ENCODE data around the gene CHD2. TPM values are rescaled to one million over a fixed set of nuclear protein-coding genes. Genes with fewer than 3 reads are reported as not detected.
"Not testable (repeated sequence)": the region's sequence is repeated elsewhere in the genome, so short reads cannot be mapped to it uniquely, and the experiment has no call there.

The CHD2 gene
- total RNA-seq, 1 donor, result 947 TPM

DNA sequence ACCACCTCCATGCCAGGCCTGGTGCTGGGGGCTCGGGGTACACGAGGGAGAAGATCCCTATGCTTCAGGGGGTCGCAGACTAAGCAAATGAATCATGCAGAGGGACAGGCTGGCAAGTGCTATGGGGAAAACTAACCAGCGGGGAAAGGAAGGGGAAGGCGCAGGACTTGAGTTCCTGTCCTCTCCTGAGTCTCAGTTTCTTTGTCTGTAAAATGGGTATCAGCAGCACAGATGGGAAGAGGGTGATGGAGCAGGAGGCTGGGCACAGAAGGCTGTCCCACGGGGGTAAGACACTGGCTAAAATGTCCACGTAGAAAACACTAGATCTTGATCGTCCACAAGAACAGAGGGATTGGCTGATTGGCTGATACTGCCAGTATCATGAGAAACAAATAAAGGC is 149.1 kb downstream of the CHD2 start:
- H3K9me3 ChIP-seq (ENCODE audit: low read depth, low read length), result no peaks in the 10 kb centered on the region
- H3K27me3 ChIP-seq (ENCODE audit: insufficient read depth, low read length), result no peaks in the 10 kb centered on the region
- peaks cover 20% of the 10 kb centered on the region for H3K4me1 ChIP-seq (ENCODE audit: insufficient read depth, low read length)
- no peak overlapping the region for H3K4me3 ChIP-seq (ENCODE audit: low read length)

DNA sequence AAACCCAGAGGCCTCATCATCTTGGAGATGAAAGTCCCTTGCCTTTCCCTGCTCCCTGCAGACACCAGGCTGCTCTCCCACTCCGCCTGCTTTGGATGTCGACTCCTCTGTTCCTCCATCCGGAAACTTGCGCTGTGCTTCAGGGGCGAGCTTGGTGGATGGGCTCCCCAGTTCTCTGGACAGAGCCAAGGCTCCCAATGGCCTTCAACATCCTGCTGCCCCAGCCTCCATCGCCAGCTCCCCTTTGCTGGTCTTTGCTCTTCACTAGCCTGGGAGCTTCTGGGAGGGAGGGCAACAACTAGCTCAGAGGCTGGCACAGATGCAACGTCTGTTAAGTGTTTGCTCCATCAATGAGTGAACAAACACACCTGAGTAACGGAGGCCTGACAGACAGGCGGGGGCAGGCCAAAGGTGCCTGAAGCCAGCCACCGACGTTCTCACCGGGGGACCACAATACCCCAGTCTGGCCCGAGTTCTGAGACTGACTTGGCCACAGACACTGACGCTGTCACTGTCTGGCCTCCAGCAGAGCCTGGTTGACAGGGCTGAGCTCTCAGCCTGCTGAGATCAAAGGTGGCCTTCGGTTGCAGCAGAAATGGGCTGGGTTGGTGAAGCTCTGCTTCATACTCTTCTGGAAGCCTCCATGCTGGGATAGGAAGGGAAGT is 149.9 kb downstream of the CHD2 start:
- H3K9me3 ChIP-seq (ENCODE audit: low read depth, low read length), result no peaks in the 10 kb centered on the region
- no peak overlapping the region for H3K4me3 ChIP-seq (ENCODE audit: low read length)
- H3K27me3 ChIP-seq (ENCODE audit: insufficient read depth, low read length), result no peaks in the 10 kb centered on the region
- peaks cover 20% of the 10 kb centered on the region for H3K4me1 ChIP-seq (ENCODE audit: insufficient read depth, low read length)

DNA sequence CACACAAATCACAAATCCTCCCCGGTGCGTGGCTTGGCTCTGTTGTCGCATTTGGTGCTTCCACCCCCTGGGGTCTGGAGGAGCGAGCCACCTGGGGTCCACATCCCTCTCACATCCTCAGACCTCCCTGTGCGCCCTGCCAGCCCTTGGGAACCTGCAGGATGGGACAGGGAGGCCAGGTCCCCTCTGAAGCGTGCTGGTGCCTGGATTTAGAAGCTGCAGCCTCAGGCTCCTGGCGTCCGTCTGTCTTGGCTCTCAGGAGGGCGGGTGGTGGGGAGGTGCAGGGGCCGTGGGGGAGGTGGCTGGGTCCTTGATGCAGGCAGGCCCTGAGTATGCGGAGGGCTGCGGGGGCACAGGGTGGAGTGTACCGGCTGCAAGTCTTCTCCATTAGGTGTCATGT is 150.5 kb downstream of the CHD2 start:
- Histone ChIP-seq H3K9me3 (ENCODE audit: low read depth, low read length) (no peaks in the 10 kb centered on the region), H3K27me3 (ENCODE audit: insufficient read depth, low read length) (no peaks in the 10 kb centered on the region), H3K4me3 (ENCODE audit: low read length) (no peak overlapping the region), H3K4me1 (ENCODE audit: insufficient read depth, low read length) (peaks cover 20% of the 10 kb centered on the region)

DNA sequence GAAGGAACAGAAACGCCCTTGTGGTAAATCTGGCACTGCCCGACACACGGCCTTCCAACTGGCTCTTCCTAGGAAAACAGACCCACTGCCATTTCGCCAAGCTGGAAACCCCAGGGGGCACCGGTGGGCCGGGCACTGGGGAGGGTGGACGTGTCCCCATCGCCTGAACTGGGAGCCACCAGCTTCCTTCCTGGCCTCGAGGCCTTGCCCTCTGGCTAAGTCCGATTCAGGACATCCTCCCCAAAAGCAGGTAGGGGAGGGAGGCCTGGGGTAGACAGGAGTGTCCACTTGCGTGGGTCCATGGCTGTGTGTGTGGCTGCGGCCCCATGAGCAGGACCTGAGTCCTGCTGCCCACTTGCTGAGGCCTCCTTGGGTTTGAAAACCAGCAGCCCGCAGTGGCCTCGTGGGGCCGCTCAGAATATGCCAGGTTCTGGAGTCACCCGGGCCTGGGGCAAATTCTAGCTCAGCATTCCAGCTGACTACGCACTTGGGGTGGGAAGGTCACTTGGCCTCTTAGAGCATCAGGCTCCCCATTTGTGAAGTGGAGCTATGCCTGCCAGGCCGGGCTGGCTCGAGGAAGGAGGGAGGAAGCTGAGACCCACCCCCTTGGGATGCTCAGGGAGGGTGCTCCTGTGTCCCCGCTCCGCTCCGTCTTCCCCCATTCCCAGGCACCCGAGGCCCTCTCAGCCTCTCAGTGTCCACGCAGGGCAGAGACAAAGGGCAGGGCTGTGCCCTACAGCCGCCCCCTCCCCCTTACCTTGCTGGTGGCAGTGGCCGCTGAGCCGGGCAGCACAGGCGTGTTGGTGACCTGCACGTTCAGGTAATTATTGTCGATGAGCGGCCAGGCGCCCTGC is 151.3 kb downstream of the CHD2 start:
- H3K27me3 ChIP-seq (ENCODE audit: insufficient read depth, low read length), result no peaks in the 10 kb centered on the region
- H3K4me3 ChIP-seq (ENCODE audit: low read length), result no peak overlapping the region
- H3K4me1 ChIP-seq (ENCODE audit: insufficient read depth, low read length), result peaks cover 20% of the 10 kb centered on the region
- H3K9me3 ChIP-seq (ENCODE audit: low read depth, low read length), result no peaks in the 10 kb centered on the region

DNA sequence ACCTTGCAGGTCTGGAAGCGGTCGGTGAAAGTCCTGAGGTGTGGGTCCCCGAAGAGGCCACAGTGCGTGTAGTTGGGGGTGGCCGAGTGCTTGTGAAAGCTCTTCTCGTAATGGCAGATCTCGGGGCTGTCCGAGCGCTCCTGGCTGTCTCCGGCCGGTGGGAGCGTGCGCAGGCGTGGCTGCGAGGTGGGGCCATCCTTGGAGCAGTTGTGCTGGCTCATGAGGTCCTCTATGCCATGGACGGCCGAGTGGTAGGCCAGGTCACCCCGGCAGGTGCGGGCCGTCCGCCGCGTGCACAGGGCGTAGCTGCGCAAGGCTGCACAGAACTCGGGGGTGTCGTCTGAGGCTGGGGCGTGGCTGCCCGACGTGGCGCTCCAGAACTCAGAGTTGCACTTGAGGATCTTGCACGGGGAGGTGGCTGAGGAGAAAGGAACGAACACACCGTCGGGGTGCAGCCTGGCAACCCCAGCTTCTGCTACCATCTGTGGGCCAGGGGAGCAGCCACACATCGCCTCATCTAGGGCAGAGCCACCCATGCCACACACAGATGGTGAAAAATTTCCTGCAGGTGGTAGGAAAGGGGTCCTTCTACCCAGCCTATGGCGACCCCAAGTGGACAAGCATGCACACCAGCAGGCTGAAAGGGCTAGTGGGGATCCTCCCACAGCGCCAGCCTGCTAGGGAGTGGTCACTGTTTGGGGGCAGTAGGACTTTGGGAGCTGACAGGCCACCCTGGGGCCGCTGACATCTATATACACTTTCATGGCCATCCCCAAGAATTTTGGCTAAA is 152.2 kb downstream of the CHD2 start:
- no peaks in the 10 kb centered on the region for H3K9me3 ChIP-seq (ENCODE audit: low read depth, low read length)
- H3K27me3 ChIP-seq (ENCODE audit: insufficient read depth, low read length), result no peaks in the 10 kb centered on the region
- no peak overlapping the region for H3K4me3 ChIP-seq (ENCODE audit: low read length)
- peaks cover 14% of the 10 kb centered on the region for H3K4me1 ChIP-seq (ENCODE audit: insufficient read depth, low read length)

DNA sequence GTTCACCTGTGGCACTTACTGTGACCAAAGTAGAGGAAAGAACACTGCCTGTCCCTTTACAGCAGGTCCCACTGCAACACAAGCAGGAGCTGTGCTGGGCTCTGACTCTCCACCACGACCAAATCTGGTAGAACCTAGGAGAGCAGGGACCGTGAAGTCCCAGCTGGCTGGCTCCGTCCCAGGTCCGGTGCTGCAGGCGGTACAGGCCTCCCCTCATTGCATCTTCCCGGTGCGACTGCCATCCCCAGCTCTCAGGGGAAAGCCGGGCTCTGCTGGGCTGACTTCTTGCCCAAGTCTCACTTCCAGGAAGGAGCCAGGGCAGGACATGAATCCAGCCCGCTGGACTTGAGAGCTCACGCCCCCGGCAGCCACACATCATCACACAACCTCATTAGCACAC is 155.1 kb downstream of the CHD2 start:
- no peaks in the 10 kb centered on the region for H3K27me3 ChIP-seq (ENCODE audit: insufficient read depth, low read length)
- no peaks in the 10 kb centered on the region for H3K9me3 ChIP-seq (ENCODE audit: low read depth, low read length)
- no peak overlapping the region for H3K4me3 ChIP-seq (ENCODE audit: low read length)
- no peaks in the 10 kb centered on the region for H3K4me1 ChIP-seq (ENCODE audit: insufficient read depth, low read length)

DNA sequence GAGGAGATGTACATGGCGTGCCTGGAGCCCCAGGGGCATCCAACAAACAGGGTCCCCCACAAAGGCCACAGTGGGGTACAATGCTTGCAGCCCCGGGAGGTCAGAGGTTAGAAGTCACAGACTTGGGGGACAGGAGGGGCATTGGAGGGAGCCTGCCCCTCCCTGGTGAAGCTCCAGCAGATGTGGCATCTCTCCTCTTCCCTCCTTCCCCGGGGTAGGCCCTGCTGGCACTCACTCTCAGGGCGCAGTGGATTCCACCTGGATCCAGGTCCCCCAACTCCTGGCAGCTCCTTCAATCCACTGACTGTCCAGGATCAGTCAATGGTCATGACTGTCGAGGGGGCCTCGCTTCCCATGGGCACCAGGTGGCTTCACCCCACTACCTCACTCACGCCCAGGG is 156.7 kb downstream of the CHD2 start:
- Histone ChIP-seq H3K27me3 (ENCODE audit: insufficient read depth, low read length) (no peaks in the 10 kb centered on the region), H3K9me3 (ENCODE audit: low read depth, low read length) (no peaks in the 10 kb centered on the region), H3K4me1 (ENCODE audit: insufficient read depth, low read length) (no peaks in the 10 kb centered on the region), H3K4me3 (ENCODE audit: low read length) (no peak overlapping the region)

DNA sequence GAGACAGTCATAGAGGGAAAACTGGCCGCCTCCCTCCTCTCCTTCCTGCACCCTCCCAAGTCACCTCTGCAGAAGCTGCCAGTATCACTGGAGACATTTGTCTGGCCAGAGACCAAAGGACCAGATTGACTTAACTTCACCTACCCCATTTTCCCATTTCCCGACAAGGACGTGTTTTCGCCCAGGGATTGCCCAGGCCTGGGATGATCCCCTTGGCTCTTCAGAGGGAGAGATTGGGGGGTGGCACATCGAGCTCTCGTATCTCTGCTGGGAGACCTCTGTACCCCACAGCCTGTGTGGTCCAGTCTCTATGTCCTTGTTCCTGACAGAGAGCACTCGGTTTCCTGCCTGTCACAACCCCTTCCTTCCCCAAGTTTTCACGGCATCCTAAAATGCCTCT is 157.5 kb downstream of the CHD2 start:
- no peaks in the 10 kb centered on the region for H3K4me1 ChIP-seq (ENCODE audit: insufficient read depth, low read length)
- H3K27me3 ChIP-seq (ENCODE audit: insufficient read depth, low read length), result no peaks in the 10 kb centered on the region
- H3K9me3 ChIP-seq (ENCODE audit: low read depth, low read length), result no peaks in the 10 kb centered on the region
- no peak overlapping the region for H3K4me3 ChIP-seq (ENCODE audit: low read length)

DNA sequence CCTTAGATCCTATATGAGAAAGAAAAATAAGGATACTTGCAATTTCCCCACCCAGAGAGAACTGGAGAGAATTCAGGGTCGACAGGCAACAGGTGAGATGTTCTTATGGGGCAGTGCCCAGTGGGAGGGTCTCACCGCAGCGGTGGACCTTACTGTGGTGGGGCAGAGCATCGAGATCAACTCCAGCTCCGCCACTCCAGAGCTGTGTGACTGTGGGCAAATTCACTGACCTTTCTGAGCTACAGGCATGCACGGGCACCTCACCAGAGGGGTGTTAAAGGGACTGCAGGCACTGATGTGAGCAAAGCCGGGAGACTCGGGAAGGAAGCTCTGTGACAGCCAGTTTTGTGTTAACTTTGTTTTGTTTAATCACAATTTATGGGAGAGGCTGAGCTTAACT is 158.0 kb downstream of the CHD2 start:
- Histone ChIP-seq H3K4me1 (ENCODE audit: insufficient read depth, low read length) (no peaks in the 10 kb centered on the region), H3K4me3 (ENCODE audit: low read length) (no peak overlapping the region), H3K27me3 (ENCODE audit: insufficient read depth, low read length) (no peaks in the 10 kb centered on the region), H3K9me3 (ENCODE audit: low read depth, low read length) (no peaks in the 10 kb centered on the region)

DNA sequence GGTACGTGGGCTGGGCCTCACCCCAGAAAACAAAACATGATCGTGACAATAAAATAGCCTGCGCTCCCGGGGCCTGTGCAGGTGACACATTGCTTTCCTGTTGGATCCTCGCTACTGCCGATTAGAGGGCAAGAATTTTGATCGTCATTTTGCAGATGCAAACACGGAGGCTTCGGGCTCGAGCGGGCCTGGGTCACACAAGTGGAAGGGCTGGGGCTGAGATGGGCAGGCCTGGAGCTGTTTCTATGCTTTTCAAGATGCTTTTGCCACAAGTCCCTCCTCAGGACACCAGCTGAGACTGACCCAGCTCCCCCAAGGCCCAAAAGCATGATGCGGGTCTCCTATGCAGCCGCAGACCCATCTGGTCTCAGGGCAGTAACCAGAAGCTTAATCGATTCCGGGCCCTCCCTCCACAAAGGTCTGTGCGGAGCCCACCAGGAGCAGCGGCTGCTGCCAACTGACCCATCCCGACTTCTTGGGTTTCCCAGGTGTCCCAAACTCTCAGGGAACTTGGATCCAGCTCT is 158.8 kb downstream of the CHD2 start:
- H3K4me1 ChIP-seq (ENCODE audit: insufficient read depth, low read length), result no peaks in the 10 kb centered on the region
- no peak overlapping the region for H3K4me3 ChIP-seq (ENCODE audit: low read length)
- no peaks in the 10 kb centered on the region for H3K9me3 ChIP-seq (ENCODE audit: low read depth, low read length)
- H3K27me3 ChIP-seq (ENCODE audit: insufficient read depth, low read length), result no peaks in the 10 kb centered on the region

DNA sequence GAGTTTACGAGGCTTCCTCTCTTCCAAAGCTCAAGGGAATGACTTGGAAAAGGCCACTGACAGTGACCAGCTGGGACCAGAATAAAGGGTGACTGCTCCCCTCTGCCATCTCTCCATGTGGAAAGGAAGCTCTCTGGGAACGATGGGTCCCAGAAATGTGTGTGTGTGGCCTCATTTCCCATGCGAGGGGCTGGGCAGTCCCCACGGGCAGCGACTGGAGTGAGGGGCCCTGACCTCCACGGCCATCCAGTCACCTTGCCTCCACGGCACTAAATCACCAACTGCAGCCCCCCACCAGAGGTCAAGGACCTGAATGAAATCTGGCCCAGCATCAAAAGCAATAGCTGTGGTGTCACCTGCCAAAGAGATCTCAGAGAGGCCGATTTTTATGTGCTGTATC is 159.3 kb downstream of the CHD2 start:
- Histone ChIP-seq H3K4me1 (ENCODE audit: insufficient read depth, low read length) (no peaks in the 10 kb centered on the region), H3K4me3 (ENCODE audit: low read length) (no peak overlapping the region), H3K9me3 (ENCODE audit: low read depth, low read length) (no peaks in the 10 kb centered on the region), H3K27me3 (ENCODE audit: insufficient read depth, low read length) (no peaks in the 10 kb centered on the region)

DNA sequence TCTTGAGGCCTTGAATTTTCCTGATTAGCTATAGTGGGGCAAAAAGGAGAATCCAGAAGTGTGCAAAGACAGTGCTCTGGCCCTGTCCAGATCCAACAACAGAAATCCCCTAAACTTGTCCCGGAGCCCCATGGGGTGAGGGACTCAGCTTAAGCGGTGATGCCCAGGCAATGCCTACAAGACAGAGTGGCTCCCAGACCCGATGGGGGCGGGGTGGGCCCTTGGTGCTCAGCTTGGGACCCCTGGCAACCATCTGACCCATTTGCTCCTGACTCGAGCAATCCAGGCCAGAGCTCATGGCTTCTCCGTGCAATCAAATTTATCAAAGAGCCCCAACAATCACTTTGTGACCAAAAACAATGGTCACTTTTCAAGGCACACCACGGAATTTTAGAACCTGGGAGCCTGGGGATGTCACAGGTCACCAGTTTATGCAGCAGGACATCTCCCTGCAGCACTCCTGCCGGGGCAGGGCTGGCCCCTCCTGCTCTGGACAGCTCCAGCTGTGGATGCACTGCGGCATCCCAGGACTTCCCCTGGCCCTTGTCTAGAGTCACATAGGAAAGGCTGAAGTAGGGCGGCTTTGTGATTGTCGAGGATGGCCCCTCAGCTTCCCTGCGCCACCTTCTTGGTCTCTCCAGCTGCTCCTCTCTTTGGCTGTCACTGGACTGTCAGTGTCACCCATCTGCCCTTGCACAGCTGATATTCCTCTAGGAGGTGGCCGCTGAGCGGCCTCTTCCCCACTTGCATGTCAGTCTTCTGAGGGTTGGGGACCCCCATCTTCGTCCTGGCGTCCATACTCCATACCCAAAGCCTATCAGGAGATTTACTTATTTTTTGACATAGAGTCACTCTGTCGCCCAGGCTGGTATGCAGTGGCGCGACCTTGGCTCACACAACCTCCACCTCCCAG is 160.5 kb downstream of the CHD2 start:
- no peaks in the 10 kb centered on the region for H3K27me3 ChIP-seq (ENCODE audit: insufficient read depth, low read length)
- H3K4me1 ChIP-seq (ENCODE audit: insufficient read depth, low read length), result no peaks in the 10 kb centered on the region
- no peaks in the 10 kb centered on the region for H3K9me3 ChIP-seq (ENCODE audit: low read depth, low read length)

DNA sequence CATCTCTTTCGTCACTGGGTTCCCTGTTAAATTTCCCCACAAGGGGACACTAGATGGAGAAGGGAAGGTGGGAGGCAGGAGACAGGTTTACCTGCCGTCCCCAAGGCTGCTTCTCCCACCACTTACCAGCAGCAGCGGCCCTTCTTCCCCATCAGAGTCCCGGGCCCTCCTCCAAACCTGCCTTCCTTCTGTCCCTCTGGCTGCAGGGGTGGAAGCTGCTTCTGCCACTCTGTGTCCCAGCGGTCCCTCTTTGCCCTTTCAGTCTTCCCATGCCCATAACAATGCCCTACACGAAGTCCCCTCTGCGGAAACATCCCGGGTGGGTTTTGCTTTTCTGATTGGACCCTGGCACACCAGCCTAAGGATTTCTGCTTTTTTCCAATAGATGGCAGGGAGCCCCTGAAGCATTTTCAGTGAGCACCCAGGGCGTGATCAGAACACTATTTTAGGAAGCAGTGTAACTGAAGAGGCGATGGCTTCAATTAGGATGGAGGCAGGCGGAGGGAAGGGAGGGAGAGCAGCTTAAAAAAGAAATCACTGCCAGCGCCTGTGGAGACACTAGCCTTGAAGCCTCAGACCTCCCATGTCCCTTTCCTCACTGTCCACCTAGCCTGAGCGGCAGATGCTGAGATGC is 162.6 kb downstream of the CHD2 start:
- H3K4me3 ChIP-seq (ENCODE audit: low read length); H3K27me3 ChIP-seq (ENCODE audit: insufficient read depth, low read length); H3K9me3 ChIP-seq (ENCODE audit: low read depth, low read length); H3K4me1 ChIP-seq (ENCODE audit: insufficient read depth, low read length): not testable (repeated sequence)

More for the DNA sequence above, 160.5 kb downstream of the CHD2 start:
- no peak overlapping the region for H3K4me3 ChIP-seq (ENCODE audit: low read length)

DNA sequence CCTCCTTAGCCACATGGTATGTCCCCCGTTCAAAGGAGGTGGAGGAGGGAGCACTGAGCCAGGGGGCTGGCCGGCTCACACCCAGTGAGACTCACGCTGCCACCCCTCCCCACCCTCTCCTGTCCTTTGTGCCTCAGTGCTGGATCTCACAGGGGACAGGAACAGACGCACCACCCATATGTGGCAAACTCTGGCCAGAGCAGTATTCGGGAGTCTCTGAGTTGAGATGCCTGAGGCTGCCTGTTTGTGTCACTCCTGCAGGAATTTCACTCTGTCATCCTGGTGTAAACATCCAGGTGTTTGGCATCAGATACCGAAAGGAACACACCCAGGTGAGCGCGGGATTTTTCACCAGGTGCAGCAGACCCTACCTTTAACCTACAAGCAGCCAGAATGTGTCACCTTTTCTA is 163.1 kb downstream of the CHD2 start:
- H3K9me3 ChIP-seq (ENCODE audit: low read depth, low read length), result no peaks in the 10 kb centered on the region
- H3K4me3 ChIP-seq (ENCODE audit: low read length), result no peak overlapping the region
- no peaks in the 10 kb centered on the region for H3K27me3 ChIP-seq (ENCODE audit: insufficient read depth, low read length)
- no peaks in the 10 kb centered on the region for H3K4me1 ChIP-seq (ENCODE audit: insufficient read depth, low read length)
